ENCODE data around the gene ITPR2. TPM values are rescaled to one million over a fixed set of nuclear protein-coding genes. Genes with fewer than 3 reads are reported as not detected.

The ITPR2 gene
- total RNA-seq, 1 experiment from 2014 or later, result 9.3 TPM

GRCh38 chr12:26821212-26821701, 11.7 kb downstream of the ITPR2 start:
- DNase-seq (ENCODE audit: low spot score), result no peak

DNA sequence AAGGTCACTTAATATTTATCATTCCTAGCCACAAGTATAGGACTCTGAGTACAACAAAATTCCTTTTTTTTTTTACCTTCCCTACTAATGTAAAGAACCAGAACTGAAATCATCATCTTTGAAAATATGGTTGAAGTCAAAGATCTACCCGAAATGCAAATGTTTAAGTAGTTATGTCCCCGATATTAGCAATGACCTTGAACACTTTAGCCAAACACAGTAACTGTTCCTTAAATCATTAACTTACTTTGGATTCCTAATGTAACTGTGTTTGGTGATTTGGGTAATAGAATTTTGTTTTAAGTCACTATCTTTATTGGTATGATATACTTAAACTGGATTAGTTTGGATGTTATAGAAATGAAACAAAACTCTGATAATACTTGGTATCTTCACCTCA, 14.4 kb downstream of the ITPR2 start:
- no peak for DNase-seq (ENCODE audit: low spot score)

DNA sequence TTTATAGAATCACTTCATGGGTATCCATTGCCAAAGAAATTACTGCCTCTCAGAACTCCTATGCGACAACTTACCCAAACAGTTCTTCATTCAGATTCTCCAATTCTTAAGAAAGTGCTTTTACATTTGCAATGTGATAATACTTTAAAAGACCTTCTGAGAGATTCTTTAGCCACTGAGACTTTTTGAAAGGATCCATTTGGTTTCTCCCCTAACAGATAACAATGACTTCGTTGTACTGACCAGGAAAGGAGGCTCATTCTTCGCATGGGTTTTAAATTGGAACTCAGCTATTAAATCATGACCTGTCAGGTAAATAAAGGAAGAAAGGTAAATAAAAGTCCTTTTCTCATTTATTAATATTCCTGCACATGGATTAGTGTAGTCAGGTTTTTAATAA, 14.8 kb downstream of the ITPR2 start:
- DNase-seq (ENCODE audit: low spot score), result no peak

DNA sequence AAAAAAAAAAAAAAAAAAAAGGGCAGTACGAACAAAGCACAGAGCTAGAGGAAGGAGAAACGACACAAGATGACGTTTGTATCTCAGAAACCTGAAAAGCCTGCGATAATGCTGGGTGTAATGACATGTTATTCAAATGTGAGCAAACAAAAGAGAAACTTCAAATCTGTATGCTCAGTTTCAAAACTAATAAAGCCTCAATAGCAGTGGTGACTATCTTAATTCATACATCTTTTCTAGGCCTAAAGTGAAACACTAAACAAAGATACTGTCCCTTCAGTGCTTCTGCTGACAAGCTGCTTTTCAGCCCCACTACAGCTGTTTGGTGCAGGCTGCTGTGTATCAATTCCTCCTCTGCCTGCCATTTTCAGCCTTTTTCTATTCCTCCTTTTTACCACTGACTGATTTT, 15.8 kb downstream of the ITPR2 start:
- no peak for DNase-seq (ENCODE audit: low spot score)

DNA sequence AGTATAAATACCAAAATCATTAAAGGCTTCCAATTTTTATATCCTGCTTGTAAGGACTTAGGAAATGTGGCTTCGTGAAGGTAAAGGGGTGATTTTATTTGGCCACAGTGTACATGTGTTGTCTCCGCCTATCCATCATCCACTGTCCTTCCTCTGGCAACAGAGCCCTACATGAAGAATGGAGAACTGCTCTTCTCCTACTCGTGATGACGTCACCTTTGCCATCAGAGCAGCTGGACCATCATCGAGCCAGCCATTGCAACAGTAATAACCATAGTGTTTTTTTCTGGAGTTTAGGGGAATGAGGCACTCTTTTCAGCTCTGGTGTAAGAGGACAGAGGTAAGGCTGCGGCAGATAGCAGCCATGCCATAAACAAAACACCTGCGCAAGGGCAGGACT, 19.2 kb downstream of the ITPR2 start:
- no peak for DNase-seq (ENCODE audit: low spot score)

DNA sequence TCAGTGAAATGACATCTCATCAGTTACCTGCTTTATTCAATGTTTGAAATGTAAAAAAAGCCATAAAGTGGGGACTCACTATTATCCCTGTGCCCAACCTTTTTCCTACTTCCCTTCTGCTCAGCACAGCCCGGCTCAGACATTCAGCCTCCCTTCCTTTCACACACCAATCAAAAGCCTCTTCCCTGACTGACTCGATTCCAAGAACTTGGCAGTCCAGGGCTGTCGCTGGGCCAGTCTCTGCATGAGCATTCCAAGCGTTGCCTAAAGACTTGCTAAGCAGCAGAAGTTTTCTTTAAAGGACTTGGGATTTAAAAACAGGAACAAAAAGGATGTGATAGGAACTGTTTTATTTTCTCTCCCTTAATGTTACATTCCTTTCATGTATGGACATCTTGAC, 22.7 kb downstream of the ITPR2 start:
- no peak for DNase-seq (ENCODE audit: low spot score)

DNA sequence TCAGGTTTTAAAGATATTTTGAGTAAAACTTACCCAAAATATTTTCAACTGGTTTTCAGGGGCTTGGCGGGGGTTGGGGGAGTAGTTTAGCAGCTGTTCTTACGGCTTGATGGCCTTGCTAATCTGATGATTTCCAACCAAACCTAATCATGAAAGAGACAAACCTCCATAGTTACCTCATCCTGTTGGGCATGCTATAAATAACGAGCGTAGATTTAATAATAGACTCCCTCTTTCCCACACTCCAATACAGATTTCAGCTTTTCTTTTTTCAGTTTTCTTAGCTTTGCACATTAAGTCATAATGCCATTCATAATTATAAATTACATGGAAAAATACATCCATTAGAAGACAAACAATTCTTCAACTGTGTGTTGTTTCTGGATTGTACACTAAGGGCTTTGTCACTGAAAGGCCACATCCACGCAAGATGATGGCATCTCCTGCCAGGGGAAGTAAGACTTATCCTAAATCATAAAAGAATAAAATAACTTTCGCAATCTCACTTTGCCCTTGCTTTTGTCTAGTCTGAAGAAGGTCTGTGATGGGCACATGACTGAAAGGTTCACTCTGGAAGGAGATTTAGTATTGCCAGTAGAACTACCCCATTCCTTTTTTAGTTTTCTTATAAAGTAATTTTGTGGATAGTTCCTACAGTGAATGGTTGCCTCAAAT, 23.2 kb downstream of the ITPR2 start:
- no peak for DNase-seq (ENCODE audit: low spot score)

DNA sequence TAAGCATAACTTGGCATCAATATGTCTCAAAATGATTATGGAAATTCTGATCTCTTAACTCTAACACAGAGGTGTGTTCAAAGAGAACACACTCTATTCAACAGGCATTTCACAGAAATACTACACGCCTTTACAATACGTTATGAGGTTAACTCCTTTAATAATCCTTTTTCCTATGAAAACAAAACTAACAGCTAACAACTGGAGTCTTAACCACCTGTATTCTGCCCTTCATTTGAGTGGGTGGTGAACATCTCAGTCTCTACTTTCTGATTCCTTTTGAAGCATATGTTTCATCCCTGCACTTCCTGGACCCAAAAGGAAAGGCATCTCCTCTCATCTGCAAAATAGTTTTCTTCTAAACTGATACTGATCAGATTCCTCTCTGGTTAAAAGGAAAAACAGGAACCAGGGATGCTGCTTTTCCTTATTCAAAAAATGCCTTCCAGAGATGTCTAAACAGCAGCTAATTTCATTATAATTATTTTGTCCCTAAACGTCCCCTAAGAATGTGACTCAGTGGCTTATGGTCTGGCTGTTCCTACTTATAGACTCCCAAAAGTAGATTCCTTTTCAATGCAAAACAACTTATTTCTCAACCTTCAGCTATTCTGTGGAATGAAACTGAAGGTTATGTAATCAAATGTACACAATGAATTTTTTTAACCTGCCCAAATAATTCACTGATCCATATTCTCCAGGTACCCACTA, 24.1 kb downstream of the ITPR2 start:
- DNase-seq (ENCODE audit: low spot score), result no peak

GRCh38 chr12:26807292-26807691, 25.7 kb downstream of the ITPR2 start:
- no peak for DNase-seq (ENCODE audit: low spot score)

DNA sequence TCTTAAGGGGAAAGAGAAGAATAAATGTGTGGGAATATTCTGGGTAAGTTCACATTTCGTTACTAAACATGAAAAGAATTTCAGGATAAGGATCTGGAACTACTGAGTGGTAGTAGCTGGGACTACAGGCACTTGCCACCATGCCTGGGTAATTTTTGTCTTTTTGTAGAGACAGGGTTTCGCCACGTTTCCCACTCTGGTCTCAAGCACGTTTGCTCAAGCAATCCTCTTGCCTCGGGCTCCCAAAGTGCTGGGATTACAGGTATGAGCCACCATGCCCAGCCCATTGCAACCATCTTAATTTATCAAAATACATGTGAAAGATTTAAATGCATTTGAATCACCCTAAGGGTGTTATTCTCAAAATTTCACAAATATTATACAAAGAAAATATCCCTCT, 26.4 kb downstream of the ITPR2 start:
- no peak for DNase-seq (ENCODE audit: low spot score)

DNA sequence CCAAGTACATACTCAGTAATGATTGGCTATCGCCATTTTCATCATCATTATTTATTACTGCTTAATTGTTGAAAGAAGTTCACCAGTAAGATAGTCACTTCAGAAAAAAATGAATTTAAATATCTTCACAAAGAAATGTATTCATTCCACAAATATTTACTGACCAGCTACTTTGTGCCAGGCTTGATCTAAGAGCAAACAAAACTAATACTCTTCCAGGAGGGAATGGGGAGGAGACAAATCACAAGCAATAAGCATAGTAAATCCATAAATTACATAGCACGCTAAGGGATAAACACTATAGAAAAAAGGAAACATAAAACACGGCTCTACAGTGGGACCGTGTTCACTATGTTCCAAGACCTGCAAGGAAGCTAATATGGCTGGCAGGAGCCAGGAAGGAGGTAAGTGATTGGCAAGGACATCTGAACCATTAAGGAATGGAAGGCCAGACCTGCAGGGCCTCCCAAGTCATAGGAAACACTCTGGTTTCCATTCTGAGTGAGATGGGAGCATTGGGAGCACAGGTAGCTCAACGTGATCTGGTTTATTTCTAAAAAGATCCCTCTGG, 27.5 kb downstream of the ITPR2 start:
- DNase-seq (ENCODE audit: low spot score), result no peak

GRCh38 chr12:26803552-26803951, 29.4 kb downstream of the ITPR2 start:
- DNase-seq (ENCODE audit: low spot score), result peak; percentile 48

DNA sequence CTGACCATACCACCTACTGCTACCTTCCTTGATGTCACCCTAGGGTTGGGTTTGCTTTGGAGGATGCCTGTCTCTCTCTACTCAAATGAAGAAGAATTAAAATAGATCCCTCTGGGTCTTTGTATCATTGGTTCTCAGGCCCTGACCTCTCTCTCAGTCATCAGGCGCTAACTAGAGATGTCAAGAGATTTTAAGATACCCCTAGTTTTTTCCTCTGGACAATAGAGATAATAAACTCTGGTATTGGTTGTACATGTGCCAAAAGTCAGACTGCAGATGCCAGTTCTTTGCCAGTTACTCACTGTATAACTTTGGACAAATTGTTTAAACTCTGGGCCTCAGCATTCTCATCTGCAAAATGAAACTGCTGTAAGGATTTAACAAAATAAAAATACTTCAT, 31.5 kb downstream of the ITPR2 start:
- no peak for DNase-seq (ENCODE audit: low spot score)

DNA sequence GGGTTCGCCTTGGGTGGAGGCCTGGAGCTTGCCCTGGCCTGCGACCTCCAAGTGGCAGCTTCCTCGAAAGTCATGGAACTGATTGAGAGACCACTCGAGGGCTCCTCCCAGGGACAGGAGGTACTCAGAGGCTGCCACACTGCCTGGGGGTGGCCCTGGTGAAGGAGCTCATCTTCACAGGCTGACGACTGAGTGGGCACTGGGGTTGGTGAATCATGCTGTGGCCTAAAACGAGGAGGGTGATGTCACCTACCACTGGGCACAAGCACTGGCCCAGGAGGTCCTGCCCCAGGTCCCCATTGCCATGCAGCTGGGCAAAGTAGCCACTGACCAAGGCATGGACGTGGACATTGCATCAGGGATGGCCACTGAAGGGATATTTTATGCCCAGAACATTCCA, 32.1 kb downstream of the ITPR2 start:
- DNase-seq (ENCODE audit: low spot score), result no peak

- DNase-seq (ENCODE audit: low spot score), result no peak
These were observed 32.6 kb downstream of the ITPR2 start for GRCh38 chr12:26800347-26800746.

DNA sequence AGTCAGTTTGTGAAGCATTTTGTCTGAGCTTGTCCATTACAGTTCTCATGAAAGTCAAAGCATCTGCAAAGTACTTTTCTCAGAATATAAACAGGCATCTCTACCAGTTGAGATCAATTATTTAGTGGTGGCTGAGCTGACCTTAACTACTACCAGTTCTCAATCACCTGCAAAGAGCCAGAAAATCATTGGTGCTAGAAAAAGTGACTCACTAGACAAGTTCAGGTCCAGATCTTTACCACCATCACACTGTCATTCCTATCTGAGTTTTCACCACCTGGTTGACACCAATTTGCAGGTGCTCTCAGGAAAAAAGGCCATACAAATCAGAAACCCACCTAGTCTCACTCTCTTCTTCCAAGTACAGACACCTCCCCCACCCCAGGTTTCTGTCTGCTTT, 33.3 kb downstream of the ITPR2 start:
- no peak for DNase-seq (ENCODE audit: low spot score)

DNA sequence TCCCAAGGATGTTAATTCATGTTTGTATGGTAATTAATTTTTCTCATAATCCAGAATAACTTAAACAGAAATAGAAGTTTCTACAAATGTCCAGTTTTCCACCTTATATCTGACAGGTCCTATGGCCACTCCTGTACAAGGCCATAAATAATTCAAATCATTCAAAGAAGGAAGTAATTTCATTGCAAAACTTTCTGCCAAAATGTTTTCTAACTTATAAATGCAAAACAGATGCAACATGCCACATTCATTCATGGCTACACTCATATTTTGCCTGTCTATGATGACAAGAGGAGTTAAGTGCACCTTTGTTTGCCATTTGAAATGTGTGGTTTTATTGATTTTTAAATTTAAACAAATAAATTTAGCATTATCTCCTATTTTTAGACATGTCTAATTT, 34.4 kb downstream of the ITPR2 start:
- no peak for DNase-seq (ENCODE audit: low spot score)

GRCh38 chr12:26798023-26798422, 35.0 kb downstream of the ITPR2 start:
- DNase-seq (ENCODE audit: low spot score), result peak; percentile 69

GRCh38 chr12:26795910-26796309, 37.1 kb downstream of the ITPR2 start:
- DNase-seq (ENCODE audit: low spot score), result no peak

GRCh38 chr12:26791301-26791791, 41.6 kb downstream of the ITPR2 start:
- peak; percentile 60 for DNase-seq (ENCODE audit: low spot score)

GRCh38 chr12:26790645-26790994, 42.4 kb downstream of the ITPR2 start:
- DNase-seq (ENCODE audit: low spot score), result peak; percentile 50

- peak; percentile 51 for DNase-seq (ENCODE audit: low spot score)
These were observed 43.0 kb downstream of the ITPR2 start for GRCh38 chr12:26789731-26790644.

Data from H4 (cell line).